Fibroblast of lung (primary cell): ENCODE results near the gene NAA15. TPM values are rescaled to one million over a fixed set of nuclear protein-coding genes. Genes with fewer than 3 reads are reported as not detected.
A peak's percentile ranks its signal among the peaks of the same experiment; 100 is the strongest.

Experiments
- DNase-seq, 2 donors: peaks; one replicate each; pipeline versions ENCODE4 v3.0.0 to v3.0.0-alpha.2; 2010; ENCODE audit warnings: low read depth in 2 of 2
- H2AFZ ChIP-seq: 2 replicates; pipeline ENCODE4 v1.5.1; 2012; ENCODE audit warnings: low read length, control low read depth, inconsistent platforms
- H3K27ac ChIP-seq: 2 replicates; pipeline ENCODE4 v1.5.1; 2011; ENCODE audit warnings: low read length, control low read depth; ENCODE audit not compliant: insufficient read depth
- H3K27me3 ChIP-seq: 2 replicates; pipeline ENCODE4 v1.5.1; 2011; ENCODE audit warnings: mild to moderate bottlenecking, low read length; ENCODE audit not compliant: control insufficient read depth, insufficient read depth
- H3K36me3 ChIP-seq: 2 replicates; pipeline ENCODE4 v1.5.1; 2011; ENCODE audit warnings: low read length; ENCODE audit not compliant: control insufficient read depth, insufficient read depth
- H3K4me1 ChIP-seq: 2 replicates; pipeline ENCODE4 v1.5.1; 2011; ENCODE audit warnings: low read length; ENCODE audit not compliant: control insufficient read depth, insufficient read depth; ENCODE audit errors: extremely low read depth
- H3K4me2 ChIP-seq: 2 replicates; pipeline ENCODE4 v1.5.1; 2011; ENCODE audit warnings: low read length, control low read depth; ENCODE audit not compliant: insufficient read depth; ENCODE audit errors: extremely low read depth
- H3K4me3 ChIP-seq, 4 experiments: fragments of 200-600 bp in 1 of 4; sonication (generic) in 1 of 4; replicated peaks in 1 of 4; 2 replicates each; pipeline ENCODE4 v1.5.1; 2011 to 2016; ENCODE audit warnings: low read length in 4 of 4, low read depth in 3 of 4, mild to moderate bottlenecking in 3 of 4, control low read depth in 2 of 4, inconsistent platforms in 1 of 4, mixed read lengths in 1 of 4; ENCODE audit not compliant: insufficient read depth in 1 of 4; ENCODE audit errors: control extremely low read depth in 1 of 4
- H3K79me2 ChIP-seq: 2 replicates; pipeline ENCODE4 v1.5.1; 2012; ENCODE audit warnings: mild to moderate bottlenecking, low read length, inconsistent platforms; ENCODE audit not compliant: control insufficient read depth, insufficient read depth
- H3K9ac ChIP-seq: 2 replicates; pipeline ENCODE4 v1.5.1; 2011; ENCODE audit warnings: mild to moderate bottlenecking, low read length, control low read depth; ENCODE audit not compliant: insufficient read depth
- H3K9me3 ChIP-seq: 2 replicates; pipeline ENCODE4 v1.5.1; 2012; ENCODE audit warnings: low read depth, low read length; ENCODE audit not compliant: control insufficient read depth, insufficient read depth
- H4K20me1 ChIP-seq: 2 replicates; pipeline ENCODE4 v1.5.1; 2011; ENCODE audit warnings: low read length; ENCODE audit not compliant: control insufficient read depth, insufficient read depth; ENCODE audit errors: extremely low read depth
- EZH2 ChIP-seq: IDR thresholded peaks from 2 replicates; pipeline ENCODE4 v1.5.1; 2012; ENCODE audit warnings: low read length, control low read depth, mild to moderate bottlenecking; ENCODE audit errors: missing control alignments
- polyA plus RNA-seq, 2 donors: library from polyadenylated mRNA; depleted of rRNA in 1 of 2; stranded (reverse) in 1 of 2; unstranded in 1 of 2; fragments of >200 nt; gene quantifications; 2 replicates each; pipeline ENCODE4 v1.2.1, GENCODE V29; 2011 to 2012; ENCODE audit warnings: missing spikeins in 1 of 2
- total RNA-seq: library from RNA; depleted of rRNA; stranded (reverse); fragments of >200 nt; gene quantifications from 2 replicates; pipeline ENCODE4 v1.2.1, GENCODE V29; 2014
- TF ChIP-seq, protein P1 (sequence below), 2 donors: IDR thresholded peaks in 1 of 2; conservative IDR thresholded peaks in 1 of 2; 1 replicate in 1 of 2; 2 replicates in 1 of 2; pipeline ENCODE4 v1.5.1; 2011 to 2012; ENCODE audit warnings: low read length in 2 of 2, control low read depth in 1 of 2, inconsistent platforms in 1 of 2, low read depth in 1 of 2, mild to moderate bottlenecking in 1 of 2

NAA15 gene
- total and polyA plus RNA-seq, 2 donors (not counting 1 experiment from before 2014, with no cell fraction given): 25.4 to 28.9 TPM

GRCh38 chr4:139278912-139279759 is 22.2 kb upstream of the NAA15 start:
- TF ChIP-seq EZH2: no peak
- TF ChIP-seq, protein P1, sequence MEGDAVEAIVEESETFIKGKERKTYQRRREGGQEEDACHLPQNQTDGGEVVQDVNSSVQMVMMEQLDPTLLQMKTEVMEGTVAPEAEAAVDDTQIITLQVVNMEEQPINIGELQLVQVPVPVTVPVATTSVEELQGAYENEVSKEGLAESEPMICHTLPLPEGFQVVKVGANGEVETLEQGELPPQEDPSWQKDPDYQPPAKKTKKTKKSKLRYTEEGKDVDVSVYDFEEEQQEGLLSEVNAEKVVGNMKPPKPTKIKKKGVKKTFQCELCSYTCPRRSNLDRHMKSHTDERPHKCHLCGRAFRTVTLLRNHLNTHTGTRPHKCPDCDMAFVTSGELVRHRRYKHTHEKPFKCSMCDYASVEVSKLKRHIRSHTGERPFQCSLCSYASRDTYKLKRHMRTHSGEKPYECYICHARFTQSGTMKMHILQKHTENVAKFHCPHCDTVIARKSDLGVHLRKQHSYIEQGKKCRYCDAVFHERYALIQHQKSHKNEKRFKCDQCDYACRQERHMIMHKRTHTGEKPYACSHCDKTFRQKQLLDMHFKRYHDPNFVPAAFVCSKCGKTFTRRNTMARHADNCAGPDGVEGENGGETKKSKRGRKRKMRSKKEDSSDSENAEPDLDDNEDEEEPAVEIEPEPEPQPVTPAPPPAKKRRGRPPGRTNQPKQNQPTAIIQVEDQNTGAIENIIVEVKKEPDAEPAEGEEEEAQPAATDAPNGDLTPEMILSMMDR (conservative IDR thresholded peaks at IDR 0.05 in 1 of 2, IDR thresholded peaks at IDR 0.05 in 1 of 2; ENCODE audit: low read depth in 1 of 2, low read length in 2 of 2): no peak
- peak overlapping the region; percentile 84 for H2AFZ ChIP-seq
- no peaks in the 10 kb centered on the region for H3K9me3 ChIP-seq
- H3K27me3 ChIP-seq: no peaks in the 10 kb centered on the region
- H3K27ac ChIP-seq: no peak overlapping the region
- H3K4me1 ChIP-seq: no peaks in the 10 kb centered on the region
- H4K20me1 ChIP-seq: no peaks in the 10 kb centered on the region
- H3K9ac ChIP-seq: no peak overlapping the region
- H3K4me2 ChIP-seq: peak overlapping the region; percentile 55
- no peaks in the 10 kb centered on the region for H3K79me2 ChIP-seq
- no peaks in the 10 kb centered on the region for H3K36me3 ChIP-seq
- H3K4me3 ChIP-seq: peak overlapping the region; percentile 49 to 61 (median 53)
- DNase-seq: peak; percentile 27 to 30

GRCh38 chr4:139279760-139280620 is 21.3 kb upstream of the NAA15 start, which contains the start of gene MGARP:
TSS of gene MGARP (minus strand) at chr4:139280225. CDS start at chr4:139280158, 67 bp downstream.
- Histone ChIP-seq H3K4me2 (peak within 1 kb of the TSS; percentile 55), H3K4me3 (peak within 1 kb of the TSS; percentile 49 to 61 (median 53)), H4K20me1 (no peaks in the 10 kb centered on the region), H3K9ac (peak within 1 kb of the TSS; percentile 13), H3K4me1 (no peaks in the 10 kb centered on the region), H3K79me2 (no peaks in the 10 kb centered on the region), H2AFZ (peak within 1 kb of the TSS; percentile 84), H3K27me3 (no peaks in the 10 kb centered on the region), H3K27ac (no peak within 1 kb of the TSS), H3K36me3 (no peaks in the 10 kb centered on the region), H3K9me3 (no peaks in the 10 kb centered on the region)
- TF ChIP-seq, protein P1 (conservative IDR thresholded peaks at IDR 0.05 in 1 of 2, IDR thresholded peaks at IDR 0.05 in 1 of 2; ENCODE audit: low read depth in 1 of 2, low read length in 2 of 2): no peak
- no peak for TF ChIP-seq EZH2
- peak; percentile 28 to 51 for DNase-seq
